NCI-H2227 treated with DMSO at 0.1 percent for 48 hours (cell line): ENCODE data around the gene SPTB.

Experiments
- DNase-seq: peaks from one replicate; lab custom pipeline; 2025; lab: John Stamatoyannopoulos, UW

Gene SPTB

DNA sequence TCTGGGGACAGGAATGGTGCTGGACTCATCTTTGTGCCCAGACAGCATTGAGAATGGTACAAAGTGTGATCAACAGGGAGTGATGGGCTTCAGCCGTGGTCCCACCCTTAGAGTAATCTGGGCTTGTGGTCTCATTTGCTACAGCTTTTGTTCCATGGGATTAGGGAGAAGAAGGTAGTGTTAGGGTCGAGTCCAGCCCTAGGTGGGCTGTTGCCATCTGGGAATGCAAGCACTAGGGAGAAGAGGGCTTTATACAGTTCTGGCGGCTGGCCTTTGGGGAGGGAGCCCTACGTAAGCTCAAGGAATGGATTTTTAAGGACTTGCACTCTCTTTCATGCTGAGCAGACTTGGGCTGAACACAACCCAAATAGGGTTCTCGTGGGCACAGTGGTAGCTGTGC is 170.6 kb downstream of the SPTB start:
- DNase-seq, result no peak

DNA sequence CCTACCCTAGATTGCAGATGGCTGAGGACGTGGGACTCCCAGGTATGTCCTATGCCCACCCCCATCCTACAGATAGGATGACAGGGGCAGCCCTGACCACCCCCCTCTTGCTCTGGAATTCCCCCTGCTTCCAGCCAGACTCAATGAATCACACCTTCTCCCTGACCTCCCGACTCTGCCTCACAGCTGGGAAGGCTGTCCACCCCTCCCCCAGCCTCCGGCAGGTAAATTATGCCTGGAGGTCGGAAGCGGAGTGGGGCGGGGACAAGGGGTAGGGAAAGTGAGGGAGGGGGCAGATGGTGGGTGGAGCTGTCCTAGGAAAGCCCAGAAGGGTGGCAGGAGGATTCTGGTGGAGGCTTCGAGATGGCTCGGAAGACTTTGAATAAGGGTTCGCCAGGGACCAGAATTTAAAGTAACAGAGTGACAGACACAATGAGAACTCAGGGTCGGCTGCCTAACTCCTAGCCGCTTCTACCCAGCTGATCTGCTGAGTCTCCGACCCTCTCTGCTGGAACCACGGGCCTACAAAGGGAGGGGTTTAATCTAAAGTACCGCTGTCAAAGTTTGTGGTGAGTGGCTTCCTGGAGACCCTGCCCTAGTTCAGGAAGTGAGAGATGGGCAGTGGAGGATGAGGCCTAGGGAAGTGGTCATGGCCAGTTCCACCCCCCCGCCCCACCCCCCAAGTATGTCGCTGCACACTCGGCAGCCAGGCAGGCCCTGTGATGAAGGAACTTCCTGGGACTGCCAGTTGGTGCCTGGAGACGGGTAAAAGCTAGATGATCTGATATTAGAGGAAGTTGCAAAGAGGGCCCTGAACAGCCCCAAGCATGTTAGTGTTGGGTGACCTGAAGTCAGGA is 171.3 kb downstream of the SPTB start:
- no peak for DNase-seq

DNA sequence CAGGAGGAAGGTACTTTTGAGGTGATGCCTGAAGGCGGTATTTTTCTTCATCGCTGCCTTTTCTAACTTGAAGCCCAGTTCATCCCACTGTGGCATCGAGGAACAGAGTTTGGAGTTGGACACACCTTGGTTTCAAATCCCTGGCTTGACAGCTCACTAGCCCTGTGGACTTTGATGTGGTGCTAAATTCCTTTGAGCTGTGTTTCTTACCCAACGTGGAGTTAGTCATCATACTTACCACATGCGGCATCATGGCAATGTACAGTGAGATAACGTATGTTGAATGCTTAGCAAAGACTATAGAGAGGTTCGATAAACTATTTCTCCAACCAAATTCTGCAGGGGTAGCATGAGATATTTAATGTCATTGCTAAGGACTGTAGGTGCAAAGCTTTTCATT is 172.0 kb downstream of the SPTB start:
- no peak for DNase-seq

DNA sequence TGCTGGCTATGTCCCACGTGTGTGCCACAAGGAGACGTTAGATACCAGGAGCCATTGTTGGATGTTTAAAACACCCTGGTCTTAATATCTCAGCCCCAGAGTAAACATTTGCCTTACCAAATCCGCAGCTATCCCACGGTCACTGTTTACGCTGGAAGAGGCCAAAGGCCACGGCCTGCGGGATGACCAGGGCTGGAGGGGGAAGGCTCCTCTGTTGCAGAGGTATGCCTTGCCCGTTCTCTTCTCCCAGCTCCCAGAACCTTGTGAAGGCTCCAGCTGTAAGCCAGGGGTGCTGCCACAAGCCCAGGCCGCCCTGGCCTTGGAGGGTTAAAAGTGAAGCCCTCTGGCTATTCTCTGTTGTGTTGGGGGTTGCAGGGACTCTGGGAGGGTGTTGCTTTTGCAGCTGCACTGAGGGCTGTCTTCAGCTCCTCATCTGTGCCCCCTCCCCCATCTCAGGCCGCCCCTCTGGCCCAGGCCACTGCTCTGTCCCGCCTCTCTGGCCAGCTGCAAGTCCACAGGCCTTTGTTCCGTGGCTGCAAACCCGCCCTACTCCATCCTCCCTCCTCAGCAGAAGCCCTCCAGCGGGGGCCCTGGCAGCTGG is 173.0 kb downstream of the SPTB start:
- DNase-seq, result no peak

DNA sequence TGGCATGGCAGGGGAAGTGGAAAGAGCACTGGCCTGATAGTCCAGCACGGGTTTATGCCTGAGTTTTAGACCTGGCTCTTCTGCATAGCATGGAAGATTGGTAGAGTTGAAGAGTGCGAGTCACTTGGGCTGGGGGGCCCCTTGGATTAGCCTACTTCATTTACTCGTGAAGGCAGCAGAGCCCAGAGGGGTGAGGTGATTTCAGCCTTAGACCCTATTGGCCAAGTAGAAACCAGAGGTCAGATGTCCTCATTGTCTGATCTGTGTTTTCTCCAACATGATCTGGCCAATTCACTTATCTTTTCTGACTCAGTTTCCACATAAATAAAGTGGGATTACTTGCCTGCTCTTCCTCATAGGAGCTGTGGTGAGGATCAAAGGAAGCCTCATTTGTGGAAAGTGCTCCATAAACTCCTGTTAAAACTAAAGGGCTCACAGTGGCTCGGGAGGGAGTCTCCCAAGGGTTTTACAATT is 173.6 kb downstream of the SPTB start:
- DNase-seq, result no peak

DNA sequence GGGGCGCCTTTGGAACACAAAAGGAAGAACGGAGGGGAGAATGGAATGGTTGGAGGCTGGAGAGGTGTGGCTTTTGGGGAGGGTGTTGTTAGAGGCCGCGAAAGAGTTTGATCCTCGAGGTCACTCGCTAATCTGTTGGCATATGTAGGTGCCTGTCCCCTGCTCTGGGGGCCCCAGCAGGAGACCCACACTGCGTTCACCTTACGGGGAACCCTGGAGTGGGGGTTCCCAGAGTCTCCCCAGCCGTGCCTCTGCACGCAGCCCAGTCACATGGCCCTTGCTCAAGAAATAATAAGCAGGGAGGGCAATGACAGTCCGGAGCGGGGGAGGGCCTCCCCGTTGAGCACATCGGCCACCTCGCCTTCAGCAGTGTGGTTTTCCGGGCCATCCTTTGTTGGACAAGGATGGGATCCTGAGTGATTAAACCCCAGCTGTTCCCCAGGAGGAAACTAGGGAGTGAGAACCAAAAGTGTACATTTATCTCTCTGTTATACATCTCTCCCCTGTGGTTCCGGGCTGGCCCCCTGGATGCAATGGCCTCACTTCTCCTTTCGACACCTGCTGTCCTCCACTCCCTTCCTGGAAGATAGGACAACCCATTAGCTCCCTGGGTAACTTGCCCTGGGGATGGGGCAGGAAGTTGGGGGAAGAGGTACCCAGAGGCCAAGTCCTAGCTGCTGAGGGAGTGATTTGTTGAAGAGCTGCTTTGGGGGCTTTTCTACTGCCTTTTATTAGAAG is 174.2 kb downstream of the SPTB start:
- no peak for DNase-seq

DNA sequence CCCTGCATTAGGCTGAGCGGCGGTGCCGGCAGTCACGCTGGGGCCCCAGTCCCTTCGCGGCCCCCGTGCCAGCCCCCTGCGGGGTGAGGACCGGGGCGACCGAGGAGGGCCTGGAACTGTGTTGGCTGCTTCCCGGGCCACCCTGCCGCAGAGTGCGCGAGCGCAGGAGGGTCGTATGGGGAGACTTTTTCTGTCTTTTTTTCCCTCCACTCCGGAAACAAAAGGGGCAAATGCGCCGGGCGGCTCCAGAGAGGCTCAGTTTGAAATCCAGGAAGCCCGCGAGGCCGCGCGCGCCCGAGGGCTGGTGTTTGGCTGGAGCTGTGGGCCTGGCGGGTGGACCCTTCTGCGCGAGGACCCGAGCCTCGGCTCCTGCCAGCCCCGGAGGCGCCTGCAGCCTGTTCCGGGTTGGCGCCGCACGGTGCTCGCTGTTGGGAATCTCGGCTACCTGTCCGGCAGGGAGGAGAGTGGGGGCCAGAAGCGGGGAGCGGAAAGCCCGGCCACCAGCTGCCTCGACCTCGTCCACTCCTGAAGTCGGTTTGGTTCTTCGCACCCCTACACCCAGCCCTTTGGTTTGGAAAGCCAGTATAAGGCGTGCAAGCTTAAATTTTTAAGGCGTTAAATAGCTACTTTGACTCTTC is 174.8 kb downstream of the SPTB start:
- DNase-seq, result peak; percentile 8

DNA sequence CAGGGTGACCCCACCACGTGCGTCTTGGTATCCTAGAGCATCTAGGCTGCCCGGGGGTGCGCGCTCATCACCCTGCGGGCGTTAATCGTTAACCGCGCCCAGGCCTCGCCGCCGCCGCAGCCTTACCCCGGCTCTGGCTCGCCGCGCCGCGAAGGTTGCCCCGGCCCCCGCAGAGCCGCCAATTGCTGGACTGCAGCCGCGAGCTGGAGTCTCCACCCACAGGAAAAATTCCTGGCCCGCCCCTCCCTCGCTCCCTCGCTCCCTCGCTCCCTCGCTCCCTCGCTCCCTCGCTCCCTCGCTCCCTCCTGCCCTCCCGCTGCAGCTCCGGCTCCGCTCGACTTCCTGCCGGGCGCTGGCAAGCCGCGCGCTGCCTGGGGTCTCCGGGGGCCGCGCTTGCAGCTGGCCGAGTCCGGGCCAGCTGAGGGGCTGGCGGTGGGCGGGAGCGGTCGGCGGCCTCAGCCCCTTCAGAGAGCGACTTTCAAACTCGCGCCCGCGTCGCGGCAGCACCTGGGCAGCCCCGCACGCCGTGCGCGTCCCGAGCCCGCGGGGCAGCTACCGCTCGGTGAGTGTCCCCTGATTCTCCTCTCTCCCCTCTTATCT is 175.5 kb downstream of the SPTB start, which contains the start of gene PLEKHG3:
Gene PLEKHG3 (plus strand): TSS at position 282 of the 600 bp plus-strand sequence. CDS start 23,208 bp downstream, outside the sequence.
- peak; percentile 74 for DNase-seq

DNA sequence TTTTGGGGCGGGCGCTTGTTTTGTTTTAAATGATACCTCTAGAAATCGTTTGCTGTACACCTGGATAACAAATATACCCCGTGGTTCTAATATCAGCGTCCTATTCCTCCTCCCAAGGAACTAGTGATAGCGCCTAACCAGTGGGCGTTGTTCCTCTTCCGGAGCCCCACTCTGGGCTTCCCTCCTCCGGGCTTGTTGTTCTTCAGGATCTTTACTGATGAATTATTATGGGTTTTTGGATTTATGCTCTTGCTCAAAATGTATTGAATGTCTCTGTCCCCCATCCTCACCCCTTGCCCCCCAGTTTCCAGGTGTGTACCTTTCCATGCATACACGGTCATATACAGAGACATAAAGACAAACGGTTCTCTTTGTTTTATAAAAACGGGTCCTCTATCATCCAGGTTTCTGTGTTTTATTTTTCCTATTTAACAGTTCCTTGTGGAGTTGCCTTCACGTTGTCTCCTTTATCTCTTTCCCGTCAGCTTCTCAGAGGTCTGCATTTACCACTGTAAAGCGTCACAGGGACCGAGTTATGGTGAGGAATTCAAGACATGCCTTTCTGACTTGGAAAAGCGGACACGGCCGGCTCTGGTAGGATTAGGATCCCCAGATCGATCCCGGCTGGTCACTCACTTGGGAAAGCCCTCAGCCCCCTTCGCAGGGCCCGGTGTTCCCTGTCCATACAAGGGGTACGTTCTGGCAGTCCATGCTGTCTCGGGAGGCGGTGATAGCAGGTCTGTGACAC is 176.1 kb downstream of the SPTB start:
- DNase-seq, result no peak

DNA sequence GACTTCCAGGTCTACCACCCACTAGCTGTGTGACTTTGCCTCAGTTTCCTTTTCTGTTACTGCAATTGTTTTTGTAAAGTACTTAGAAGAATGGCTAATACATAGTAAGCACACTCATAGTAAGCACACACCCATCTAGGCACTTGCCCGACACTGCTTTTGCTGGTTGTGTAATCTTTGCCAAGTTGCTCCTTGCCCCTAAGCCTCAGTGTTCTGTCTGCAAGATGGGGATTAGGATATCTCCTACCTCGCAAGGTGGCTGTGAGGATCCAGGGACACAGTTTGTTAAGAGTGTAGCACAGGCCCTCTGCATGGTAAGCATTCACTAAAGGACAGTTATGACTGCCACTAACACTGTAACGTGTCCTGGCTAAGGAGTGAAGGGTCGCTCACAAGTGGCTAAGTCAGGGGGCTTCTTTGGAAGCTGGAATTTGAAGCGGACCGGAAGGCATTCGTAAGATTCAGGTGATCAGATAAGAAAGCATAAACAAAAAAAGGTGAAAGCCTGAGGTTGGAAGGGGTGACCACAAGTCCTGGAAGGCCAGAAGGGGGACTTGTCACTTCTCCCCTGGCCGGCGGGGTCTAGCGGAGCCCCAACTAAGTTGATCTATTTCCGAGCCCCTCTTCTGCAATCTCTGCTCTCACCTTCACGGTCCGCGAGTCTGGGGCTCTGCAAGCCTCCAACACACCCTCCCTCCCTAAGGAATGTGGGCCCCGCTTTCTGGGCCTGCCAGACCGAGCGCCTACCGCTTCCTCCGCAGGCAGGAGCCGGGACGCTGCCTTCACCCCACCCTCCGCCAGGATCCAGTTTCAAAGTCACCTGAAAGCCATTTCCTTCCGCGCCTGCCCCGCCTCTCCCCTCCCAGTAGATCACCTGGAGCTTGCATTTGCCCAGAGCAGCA is 177.0 kb downstream of the SPTB start:
- DNase-seq, result no peak

DNA sequence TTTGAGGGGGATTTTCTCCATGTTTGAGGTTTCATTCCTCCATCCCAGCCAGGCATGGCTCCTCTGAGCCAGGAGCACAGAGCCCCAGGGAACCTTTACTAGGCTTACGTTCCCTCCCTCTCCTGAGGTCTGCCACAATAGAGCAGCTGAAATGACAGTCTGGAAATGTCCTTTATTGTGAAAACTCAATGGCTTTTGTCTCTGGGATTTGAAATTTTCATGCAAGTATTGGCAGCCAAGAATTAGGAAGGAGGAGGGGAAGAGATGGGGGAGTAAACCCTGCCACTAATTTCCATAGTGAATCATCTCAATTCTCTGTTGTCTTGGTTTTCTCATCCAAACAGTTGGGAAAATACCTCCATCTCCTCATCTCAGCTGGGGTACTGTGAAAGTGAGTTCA is 178.0 kb downstream of the SPTB start:
- no peak for DNase-seq

DNA sequence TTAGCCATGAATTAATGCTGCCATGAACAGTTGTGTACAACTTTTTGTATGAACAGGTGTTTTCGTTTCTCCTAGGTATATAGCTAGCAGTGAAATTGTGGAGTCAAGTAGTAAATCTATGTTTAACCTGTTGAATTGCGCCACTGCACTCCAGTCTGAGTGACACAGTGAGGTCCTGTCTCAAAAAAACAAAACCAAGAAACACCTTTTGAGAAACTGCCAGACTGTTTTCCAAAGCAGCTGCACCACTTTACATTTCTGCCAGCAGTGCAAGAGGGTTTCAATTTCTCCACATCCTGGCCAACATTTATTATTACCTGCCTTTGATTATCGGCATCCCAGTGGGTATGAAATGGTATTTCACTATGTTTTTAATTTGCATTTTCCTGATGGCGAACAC is 178.8 kb downstream of the SPTB start:
- DNase-seq, result no peak

DNA sequence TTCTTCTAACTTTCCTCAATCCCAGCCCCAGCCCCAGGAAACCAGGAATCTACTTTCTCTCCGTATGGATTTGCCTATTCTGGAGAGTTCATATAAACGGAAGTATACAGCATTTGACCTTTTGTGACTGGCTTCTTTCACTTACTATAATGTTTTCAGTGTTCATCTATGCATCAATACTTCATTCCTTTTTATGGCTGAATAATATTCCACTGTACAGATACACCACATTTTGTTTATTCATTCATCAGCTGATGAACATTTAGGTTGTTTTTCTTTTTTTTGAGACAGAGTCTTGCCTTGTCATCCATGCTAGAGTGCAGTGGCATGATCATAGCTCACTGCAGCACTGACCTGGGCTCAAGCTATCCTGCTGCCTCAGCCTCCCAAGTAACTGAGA is 179.4 kb downstream of the SPTB start:
- no peak for DNase-seq

DNA sequence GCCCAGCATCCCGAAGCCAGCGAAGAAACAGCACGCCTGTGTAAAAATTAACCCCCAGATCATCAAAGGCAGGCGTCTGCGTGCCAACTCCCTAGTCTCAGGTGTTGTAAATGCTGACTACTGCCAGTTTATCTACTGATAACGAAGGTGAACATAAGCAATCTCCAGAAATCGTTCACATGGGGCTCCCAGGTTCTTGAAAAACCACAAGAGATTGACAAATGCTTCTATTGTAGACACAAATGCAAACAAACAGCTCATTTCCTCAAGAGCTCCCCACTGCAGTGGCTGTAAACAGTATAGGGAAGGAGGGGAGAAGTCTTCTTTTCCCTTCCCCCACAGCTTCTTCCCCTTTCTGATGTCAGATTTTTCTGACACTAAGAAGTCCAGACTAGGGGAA is 180.8 kb downstream of the SPTB start:
- no peak for DNase-seq

DNA sequence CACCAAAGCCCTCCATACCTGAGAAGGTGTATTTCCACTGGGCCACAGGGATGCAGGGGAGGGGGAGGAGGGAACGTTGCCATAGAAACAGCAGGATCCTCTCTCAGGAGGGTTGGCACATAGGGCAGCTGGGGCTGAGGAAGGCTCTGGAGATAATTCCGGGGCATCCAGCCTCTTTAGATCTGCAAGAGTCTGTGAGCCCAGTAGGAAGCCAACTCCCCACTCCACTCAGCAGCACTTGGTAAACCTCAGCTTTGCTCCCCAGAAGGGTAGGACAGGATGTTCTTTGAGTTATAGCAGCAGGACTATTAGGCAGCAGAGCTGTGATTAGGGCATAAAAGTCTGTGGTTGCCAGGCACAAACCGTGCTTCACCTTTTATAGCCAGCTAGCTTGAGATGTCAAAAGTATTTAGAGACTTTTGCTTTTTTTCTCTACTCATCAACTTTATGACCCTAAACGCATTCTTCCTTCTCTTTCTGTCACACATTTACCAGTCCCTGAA is 183.3 kb downstream of the SPTB start:
- DNase-seq, result no peak
